Measurements from ENCODE around the gene FARS2.

GRCh38 chr6:5234874-5235273 lies 26.4 kb upstream of the FARS2 start:
- TF ChIP-seq CTCF (conservative IDR thresholded peaks at IDR 0.05) (no peak), ZFX (IDR thresholded peaks at IDR 0.05) (no peak)
